HepG2 (cell line): ENCODE results near the gene PRKCD. TPM values are rescaled to one million over a fixed set of nuclear protein-coding genes. Genes with fewer than 3 reads are reported as not detected.

ENCODE experiments used
- ATAC-seq: fragments of 200-7000 bp; cut with Tn5 transposase; 3 replicates; pipeline ENCODE4 v1.9.1; 2020; ENCODE audit warnings: mild to moderate bottlenecking, moderate library complexity
- BruUV-seq: library from RNA; stranded (reverse); fragments of 400-500 nt; replicated peaks from 2 replicates; lab custom pipeline; 2021; lab: Mats Ljungman, UMichigan
- CTCF ChIA-PET: fragments of 300-600 bp; formaldehyde crosslinking; extraction: SDS; loops from one replicate; lab custom pipeline; 2021; ENCODE audit warnings: low total read pairs, inconsistent platforms, low intra/inter-chr PET ratio; lab: Yijun Ruan, JAX
- POLR2A ChIA-PET: fragments of 350-600 bp; sonication (Branson Sonifier 250); formaldehyde crosslinking; loops from one replicate; lab custom pipeline; 2020; ENCODE audit warnings: antibody characterized with exemption, inconsistent platforms; lab: Yijun Ruan, JAX
- DNase-seq: peaks from one replicate; pipeline ENCODE4 v3.0.0-alpha.2; 2015; ENCODE audit warnings: low spot score
- FAIRE-seq: peaks from 3 replicates; lab custom pipeline; 2011; peaks lifted over from hg19 to GRCh38; lab: Jason Lieb, UNC
- H2AFZ ChIP-seq: one replicate; pipeline ENCODE4 v1.6.1; 2011; ENCODE audit warnings: low read length, inconsistent platforms
- H3K27ac ChIP-seq: fragments of 300-600 bp; 3 replicates; pipeline ENCODE4 v1.8.0; 2011; ENCODE audit warnings: mixed run types, mild to moderate bottlenecking, mixed read lengths, low read length, inconsistent platforms; ENCODE audit not compliant: insufficient read depth; ENCODE audit errors: extremely low read length
- H3K27me3 ChIP-seq, 2 experiments: fragments of 200-600 bp in 1 of 2; 2 replicates in 1 of 2; 3 replicates in 1 of 2; pipeline versions ENCODE4 v1.6.0 to v1.8.0; 2011; ENCODE audit warnings: low read length in 2 of 2, mild to moderate bottlenecking in 2 of 2, moderate library complexity in 2 of 2, inconsistent platforms in 1 of 2; ENCODE audit not compliant: insufficient read depth in 2 of 2, control insufficient read depth in 1 of 2
- H3K36me3 ChIP-seq, 2 experiments: fragments of 200-600 bp in 1 of 2; replicated peaks in 1 of 2; 2 replicates in 1 of 2; 3 replicates in 1 of 2; pipeline versions ENCODE4 v1.5.1 to v1.8.0; 2011; ENCODE audit warnings: low read length in 2 of 2, inconsistent platforms in 1 of 2; ENCODE audit not compliant: insufficient read depth in 2 of 2, control insufficient read depth in 1 of 2
- H3K4me1 ChIP-seq: 2 replicates; pipeline ENCODE4 v1.5.1; 2012; ENCODE audit warnings: low read length, inconsistent platforms; ENCODE audit not compliant: insufficient read depth
- H3K4me2 ChIP-seq: 2 replicates; pipeline ENCODE4 v1.6.0; 2011; ENCODE audit warnings: low read depth, low read length, inconsistent platforms
- H3K4me3 ChIP-seq, 3 experiments: fragments of 200-600 bp in 1 of 3; sonication (generic), shearing (Covaris generic) in 1 of 3; replicated peaks in 1 of 3; 2 replicates each; pipeline ENCODE4 v1.5.1; 2011 to 2016; ENCODE audit warnings: low read length in 3 of 3, inconsistent platforms in 2 of 3, low read depth in 2 of 3, mild to moderate bottlenecking in 2 of 3, control low read depth in 1 of 3, mixed read lengths in 1 of 3; ENCODE audit not compliant: insufficient read depth in 1 of 3
- H3K79me2 ChIP-seq: one replicate; pipeline ENCODE4 v1.6.1; 2011; ENCODE audit warnings: low read length, inconsistent platforms; ENCODE audit not compliant: insufficient read depth
- H3K9ac ChIP-seq: 2 replicates; pipeline ENCODE4 v1.6.0; 2011; ENCODE audit warnings: mild to moderate bottlenecking, low read depth, low read length, inconsistent platforms; ENCODE audit not compliant: insufficient read depth
- H3K9me3 ChIP-seq: 2 replicates; pipeline ENCODE4 v1.5.1; 2012; ENCODE audit warnings: mild to moderate bottlenecking, low read length
- H4K20me1 ChIP-seq: 2 replicates; pipeline ENCODE4 v1.6.0; 2011; ENCODE audit warnings: inconsistent platforms, mild to moderate bottlenecking, low read length, moderate library complexity; ENCODE audit not compliant: insufficient read depth
- NFE2 ChIP-seq: sonication (generic); formaldehyde crosslinking; IDR thresholded peaks from 2 replicates; pipeline ENCODE4 v1.4.0; 2020; ENCODE audit warnings: missing genetic modification reagents
- SMAD1 ChIP-seq: sonication (generic); formaldehyde crosslinking; IDR thresholded peaks from 2 replicates; pipeline ENCODE4 v1.4.0; 2020; ENCODE audit warnings: missing genetic modification reagents, low read depth, mild to moderate bottlenecking, borderline replicate concordance
- SOX6 ChIP-seq, 2 experiments: fragments of 450-650 bp in 1 of 2; sonication (generic) in 1 of 2; formaldehyde crosslinking in 1 of 2; IDR thresholded peaks; 2 replicates each; pipeline versions ENCODE4 v1.4.0 to v1.6.1; 2017 to 2020; ENCODE audit warnings: antibody characterized with exemption in 1 of 2, mild to moderate bottlenecking in 1 of 2, missing genetic modification reagents in 1 of 2
- ZNF572 ChIP-seq: sonication (generic); formaldehyde crosslinking; IDR thresholded peaks from 2 replicates; pipeline ENCODE4 v1.5.1; 2020; ENCODE audit warnings: mild to moderate bottlenecking, missing genetic modification reagents
- WGBS: methylation state at CpG from one replicate; pipeline ENCODE4 v1.1.6; 2017; ENCODE audit warnings: low lambda C conversion rate; 5-methylcytosine and 5-hydroxymethylcytosine counted together
- in situ Hi-C: cut with HindIII; loops from 2 replicates; pipeline ENCODE4 v1.10.0; 2017; ENCODE audit warnings: low pct_unique_long_range_greater_than_20kb; ENCODE audit not compliant: extremely low pct_ligation_motif_present
- intact Hi-C: fragments of 100-400 bp; cut with micrococcal nuclease; formaldehyde crosslinking; loops from one replicate; pipeline ENCODE4 v1.10.0; 2022; ENCODE audit not compliant: unreplicated experiment
- polyA plus RNA-seq, 8 experiments: library from polyadenylated mRNA; depleted of rRNA in 3 of 8; stranded (reverse) in 7 of 8; unstranded in 1 of 8; fragments of >200 nt; fragmentation: Illumina TruSeq in 4 of 8; extraction: Trizol in 4 of 8; gene quantifications; 2 replicates each; pipeline versions ENCODE4 v1.2.1 to v1.2.3, GENCODE V29; 2011 to 2016; ENCODE audit warnings: low read depth in 4 of 8, missing spikeins in 1 of 8, mixed read lengths in 1 of 8; ENCODE audit not compliant: insufficient read depth in 1 of 8
- total RNA-seq, 5 experiments: library from RNA; depleted of rRNA; stranded (reverse); fragments of >200 nt; fragmentation: Illumina TruSeq; extraction: Trizol; gene quantifications; 2 replicates each; pipeline ENCODE4 v1.2.3, GENCODE V29; 2016; ENCODE audit warnings: low read depth in 1 of 5
- TF ChIP-seq, protein P1 (sequence below): sonication (generic); formaldehyde crosslinking; IDR thresholded peaks from 2 replicates; pipeline ENCODE4 v1.4.0; 2020; ENCODE audit warnings: missing genetic modification reagents
- TF ChIP-seq, protein P2 (sequence below): sonication (generic); formaldehyde crosslinking; IDR thresholded peaks from 2 replicates; pipeline ENCODE4 v1.4.0; 2020; ENCODE audit warnings: missing genetic modification reagents, borderline replicate concordance

The PRKCD gene
- total and polyA plus RNA-seq, 2 of the 13 experiments (the other 11 are each of a cell fraction or from before 2014, with no cell fraction given), result 1.6 to 40.7 TPM

DNA sequence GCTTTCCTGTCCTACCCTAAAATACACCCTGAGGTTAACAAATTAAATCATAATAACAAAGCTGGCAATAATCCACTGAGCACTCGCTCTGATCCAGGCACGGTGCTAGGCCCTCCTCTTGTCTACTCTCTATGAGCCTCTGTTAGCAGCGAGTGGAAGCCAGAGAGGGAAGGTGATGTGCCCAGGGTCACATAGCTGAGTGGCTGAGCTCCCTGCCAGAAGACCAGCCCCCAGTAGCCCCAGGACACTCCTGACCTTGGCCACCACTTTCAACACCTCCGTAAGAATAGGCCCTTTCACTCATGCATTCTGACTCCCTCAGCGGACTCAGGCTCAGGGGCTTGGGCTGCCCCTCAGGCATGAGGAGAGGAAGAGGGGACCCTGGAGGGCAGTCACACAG is 9.5 kb upstream of the PRKCD start:
- no peak overlapping the region for H2AFZ ChIP-seq
- H3K27ac ChIP-seq, result no peak overlapping the region
- no peaks in the 10 kb centered on the region for H3K36me3 ChIP-seq
- BruUV-seq, result no TSS peak
- H3K4me1 ChIP-seq, result peaks cover 52% of the 10 kb centered on the region
- peaks cover 2 to 57% of the 10 kb centered on the region in 2 experiments; a peak in 4 of 5 replicates for H3K27me3 ChIP-seq
- ChIA-PET CTCF (no interaction called here), POLR2A (interaction anchor here (2.4 to 2.6 kb wide), 2 partner anchors 8 to 18 kb away, joined by 13 to 31 read pairs; partner anchors contain the start of gene PRKCD)
- H3K4me2 ChIP-seq, result peak overlapping the region; percentile 41
- H3K79me2 ChIP-seq, result no peaks in the 10 kb centered on the region
- TF ChIP-seq, protein P1, sequence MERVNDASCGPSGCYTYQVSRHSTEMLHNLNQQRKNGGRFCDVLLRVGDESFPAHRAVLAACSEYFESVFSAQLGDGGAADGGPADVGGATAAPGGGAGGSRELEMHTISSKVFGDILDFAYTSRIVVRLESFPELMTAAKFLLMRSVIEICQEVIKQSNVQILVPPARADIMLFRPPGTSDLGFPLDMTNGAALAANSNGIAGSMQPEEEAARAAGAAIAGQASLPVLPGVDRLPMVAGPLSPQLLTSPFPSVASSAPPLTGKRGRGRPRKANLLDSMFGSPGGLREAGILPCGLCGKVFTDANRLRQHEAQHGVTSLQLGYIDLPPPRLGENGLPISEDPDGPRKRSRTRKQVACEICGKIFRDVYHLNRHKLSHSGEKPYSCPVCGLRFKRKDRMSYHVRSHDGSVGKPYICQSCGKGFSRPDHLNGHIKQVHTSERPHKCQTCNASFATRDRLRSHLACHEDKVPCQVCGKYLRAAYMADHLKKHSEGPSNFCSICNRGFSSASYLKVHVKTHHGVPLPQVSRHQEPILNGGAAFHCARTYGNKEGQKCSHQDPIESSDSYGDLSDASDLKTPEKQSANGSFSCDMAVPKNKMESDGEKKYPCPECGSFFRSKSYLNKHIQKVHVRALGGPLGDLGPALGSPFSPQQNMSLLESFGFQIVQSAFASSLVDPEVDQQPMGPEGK (CRISPR knock-in tag), result peak; percentile 34; the same call in 1 of the 2 replicates
- TF ChIP-seq SOX6 (IDR thresholded peaks at IDR 0.05) (no peak), SOX6 (CRISPR knock-in tag; IDR thresholded peaks at IDR 0.05) (no peak), SMAD1 (CRISPR knock-in tag) (no peak), NFE2 (CRISPR knock-in tag) (no peak), ZNF572 (no peak)
- TF ChIP-seq, protein P2, sequence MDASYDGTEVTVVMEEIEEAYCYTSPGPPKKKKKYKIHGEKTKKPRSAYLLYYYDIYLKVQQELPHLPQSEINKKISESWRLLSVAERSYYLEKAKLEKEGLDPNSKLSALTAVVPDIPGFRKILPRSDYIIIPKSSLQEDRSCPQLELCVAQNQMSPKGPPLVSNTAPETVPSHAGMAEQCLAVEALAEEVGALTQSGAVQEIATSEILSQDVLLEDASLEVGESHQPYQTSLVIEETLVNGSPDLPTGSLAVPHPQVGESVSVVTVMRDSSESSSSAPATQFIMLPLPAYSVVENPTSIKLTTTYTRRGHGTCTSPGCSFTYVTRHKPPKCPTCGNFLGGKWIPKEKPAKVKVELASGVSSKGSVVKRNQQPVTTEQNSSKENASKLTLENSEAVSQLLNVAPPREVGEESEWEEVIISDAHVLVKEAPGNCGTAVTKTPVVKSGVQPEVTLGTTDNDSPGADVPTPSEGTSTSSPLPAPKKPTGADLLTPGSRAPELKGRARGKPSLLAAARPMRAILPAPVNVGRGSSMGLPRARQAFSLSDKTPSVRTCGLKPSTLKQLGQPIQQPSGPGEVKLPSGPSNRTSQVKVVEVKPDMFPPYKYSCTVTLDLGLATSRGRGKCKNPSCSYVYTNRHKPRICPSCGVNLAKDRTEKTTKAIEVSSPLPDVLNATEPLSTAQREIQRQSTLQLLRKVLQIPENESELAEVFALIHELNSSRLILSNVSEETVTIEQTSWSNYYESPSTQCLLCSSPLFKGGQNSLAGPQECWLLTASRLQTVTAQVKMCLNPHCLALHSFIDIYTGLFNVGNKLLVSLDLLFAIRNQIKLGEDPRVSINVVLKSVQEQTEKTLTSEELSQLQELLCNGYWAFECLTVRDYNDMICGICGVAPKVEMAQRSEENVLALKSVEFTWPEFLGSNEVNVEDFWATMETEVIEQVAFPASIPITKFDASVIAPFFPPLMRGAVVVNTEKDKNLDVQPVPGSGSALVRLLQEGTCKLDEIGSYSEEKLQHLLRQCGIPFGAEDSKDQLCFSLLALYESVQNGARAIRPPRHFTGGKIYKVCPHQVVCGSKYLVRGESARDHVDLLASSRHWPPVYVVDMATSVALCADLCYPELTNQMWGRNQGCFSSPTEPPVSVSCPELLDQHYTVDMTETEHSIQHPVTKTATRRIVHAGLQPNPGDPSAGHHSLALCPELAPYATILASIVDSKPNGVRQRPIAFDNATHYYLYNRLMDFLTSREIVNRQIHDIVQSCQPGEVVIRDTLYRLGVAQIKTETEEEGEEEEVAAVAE (CRISPR knock-in tag), result no peak
- TF ChIP-seq, all 625 proteins: peak for 1
- FAIRE-seq, result no peak
- H3K9me3 ChIP-seq, result no peaks in the 10 kb centered on the region
- intact Hi-C loops (no loop called here), in situ Hi-C loops (no loop called here)
- no peak for DNase-seq
- peak; percentile 42 for ATAC-seq
- 3% methylated on average over 5 of the region's 5 CpGs for WGBS
- H3K9ac ChIP-seq, result no peak overlapping the region
- no peaks in the 10 kb centered on the region for H4K20me1 ChIP-seq
- peak overlapping the region in 1 of 3 experiments; percentile 25; a peak in 1 of 6 replicates for H3K4me3 ChIP-seq
